Measurements from ENCODE around the gene STK32C.

Gene STK32C

GRCh38 chr10:132213917-132214316 is 93.8 kb downstream of the STK32C start:
- Histone ChIP-seq H3K4me1 (ENCODE audit: control insufficient read depth, insufficient read depth, low read length, unreplicated experiment) (no peaks in the 10 kb centered on the region), H3K36me3 (ENCODE audit: insufficient read depth, low read length) (no peaks in the 10 kb centered on the region), H3K79me2 (ENCODE audit: control insufficient read depth, insufficient read depth, low read length, unreplicated experiment) (no peaks in the 10 kb centered on the region), H3K27me3 (ENCODE audit: insufficient read depth, low read length) (no peaks in the 10 kb centered on the region), H3K27ac (ENCODE audit: low read depth, low read length) (no peak overlapping the region), H3K4me3 (ENCODE audit: low read depth, low read length) (no peak overlapping the region), H2AFZ (ENCODE audit: low read length, unreplicated experiment) (no peak overlapping the region)

GRCh38 chr10:132212816-132213215 is 94.9 kb downstream of the STK32C start:
- H3K27me3 ChIP-seq (ENCODE audit: insufficient read depth, low read length) = no peaks in the 10 kb centered on the region
- no peaks in the 10 kb centered on the region for H3K36me3 ChIP-seq (ENCODE audit: insufficient read depth, low read length)
- no peaks in the 10 kb centered on the region for H3K79me2 ChIP-seq (ENCODE audit: control insufficient read depth, insufficient read depth, low read length, unreplicated experiment)
- no peak overlapping the region for H3K27ac ChIP-seq (ENCODE audit: low read depth, low read length)
- H3K4me1 ChIP-seq (ENCODE audit: control insufficient read depth, insufficient read depth, low read length, unreplicated experiment) = peaks cover 5% of the 10 kb centered on the region
- no peak overlapping the region for H2AFZ ChIP-seq (ENCODE audit: low read length, unreplicated experiment)
- H3K4me3 ChIP-seq (ENCODE audit: low read depth, low read length) = no peak overlapping the region

DNA sequence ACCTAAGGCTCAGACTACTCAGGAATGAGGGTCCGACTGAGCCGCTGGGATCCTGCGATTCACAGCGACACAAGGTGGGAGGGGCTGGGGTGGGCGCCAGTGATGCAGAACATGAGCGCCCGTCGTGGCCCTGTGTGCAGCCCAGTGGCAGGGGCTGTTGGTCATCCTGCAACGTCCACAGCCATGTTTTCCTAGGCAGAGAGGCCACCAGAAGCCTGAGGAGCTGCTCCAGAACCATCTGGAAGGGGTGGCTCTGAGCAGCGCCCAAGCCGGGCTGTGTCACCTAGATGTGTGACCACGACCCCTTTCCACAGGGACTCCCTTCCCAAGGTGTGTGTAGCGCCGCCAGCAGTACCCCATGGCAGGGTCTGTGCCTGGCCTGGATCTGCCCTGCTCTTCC is 96.5 kb downstream of the STK32C start:
- Histone ChIP-seq H3K4me3 (ENCODE audit: low read depth, low read length) (no peak overlapping the region), H2AFZ (ENCODE audit: low read length, unreplicated experiment) (no peak overlapping the region), H3K79me2 (ENCODE audit: control insufficient read depth, insufficient read depth, low read length, unreplicated experiment) (no peaks in the 10 kb centered on the region), H3K4me1 (ENCODE audit: control insufficient read depth, insufficient read depth, low read length, unreplicated experiment) (peaks cover 5% of the 10 kb centered on the region), H3K27ac (ENCODE audit: low read depth, low read length) (no peak overlapping the region), H3K27me3 (ENCODE audit: insufficient read depth, low read length) (no peaks in the 10 kb centered on the region), H3K36me3 (ENCODE audit: insufficient read depth, low read length) (no peaks in the 10 kb centered on the region)

DNA sequence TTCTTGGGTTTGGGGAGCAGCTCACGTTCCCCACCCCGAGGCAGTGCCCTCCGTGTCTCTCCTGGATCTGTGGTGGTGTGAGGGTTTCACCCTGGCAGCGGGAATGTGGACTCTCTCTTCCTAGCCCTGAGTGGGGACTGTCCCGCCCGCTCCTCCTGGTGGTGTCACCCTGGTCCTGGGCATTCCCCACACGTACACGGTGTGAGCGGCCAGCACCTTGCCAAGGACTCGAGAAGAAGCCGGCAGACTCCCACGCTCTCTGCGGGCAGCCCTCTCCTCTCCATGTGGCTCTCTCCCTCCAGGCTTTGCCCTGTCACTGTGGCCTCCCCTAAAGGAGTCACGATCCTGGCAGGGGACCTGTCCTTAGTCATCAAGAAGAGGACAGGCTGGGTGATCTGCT is 97.0 kb downstream of the STK32C start:
- H3K4me3 ChIP-seq (ENCODE audit: low read depth, low read length) = no peak overlapping the region
- no peak overlapping the region for H3K27ac ChIP-seq (ENCODE audit: low read depth, low read length)
- no peaks in the 10 kb centered on the region for H3K79me2 ChIP-seq (ENCODE audit: control insufficient read depth, insufficient read depth, low read length, unreplicated experiment)
- no peaks in the 10 kb centered on the region for H3K36me3 ChIP-seq (ENCODE audit: insufficient read depth, low read length)
- no peak overlapping the region for H2AFZ ChIP-seq (ENCODE audit: low read length, unreplicated experiment)
- no peaks in the 10 kb centered on the region for H3K27me3 ChIP-seq (ENCODE audit: insufficient read depth, low read length)
- H3K4me1 ChIP-seq (ENCODE audit: control insufficient read depth, insufficient read depth, low read length, unreplicated experiment) = peaks cover 5% of the 10 kb centered on the region

- Histone ChIP-seq H3K27me3 (ENCODE audit: insufficient read depth, low read length) (no peaks in the 10 kb centered on the region), H3K27ac (ENCODE audit: low read depth, low read length) (no peak overlapping the region), H3K4me3 (ENCODE audit: low read depth, low read length) (no peak overlapping the region), H2AFZ (ENCODE audit: low read length, unreplicated experiment) (no peak overlapping the region), H3K36me3 (ENCODE audit: insufficient read depth, low read length) (no peaks in the 10 kb centered on the region), H3K79me2 (ENCODE audit: control insufficient read depth, insufficient read depth, low read length, unreplicated experiment) (no peaks in the 10 kb centered on the region), H3K4me1 (ENCODE audit: control insufficient read depth, insufficient read depth, low read length, unreplicated experiment) (peaks cover 5% of the 10 kb centered on the region)
Measured at GRCh38 chr10:132209978-132210530, 97.7 kb downstream of the STK32C start.

GRCh38 chr10:132209130-132209529 is 98.6 kb downstream of the STK32C start:
- Histone ChIP-seq H3K27ac (ENCODE audit: low read depth, low read length) (no peak overlapping the region), H3K36me3 (ENCODE audit: insufficient read depth, low read length) (no peaks in the 10 kb centered on the region), H3K4me1 (ENCODE audit: control insufficient read depth, insufficient read depth, low read length, unreplicated experiment) (peaks cover 5% of the 10 kb centered on the region), H2AFZ (ENCODE audit: low read length, unreplicated experiment) (no peak overlapping the region), H3K4me3 (ENCODE audit: low read depth, low read length) (no peak overlapping the region), H3K27me3 (ENCODE audit: insufficient read depth, low read length) (no peaks in the 10 kb centered on the region), H3K79me2 (ENCODE audit: control insufficient read depth, insufficient read depth, low read length, unreplicated experiment) (no peaks in the 10 kb centered on the region)

GRCh38 chr10:132208462-132209050 is 99.2 kb downstream of the STK32C start:
- Histone ChIP-seq H3K79me2 (ENCODE audit: control insufficient read depth, insufficient read depth, low read length, unreplicated experiment) (no peaks in the 10 kb centered on the region), H3K27me3 (ENCODE audit: insufficient read depth, low read length) (no peaks in the 10 kb centered on the region), H3K36me3 (ENCODE audit: insufficient read depth, low read length) (no peaks in the 10 kb centered on the region), H3K4me3 (ENCODE audit: low read depth, low read length) (no peak overlapping the region), H3K27ac (ENCODE audit: low read depth, low read length) (no peak overlapping the region), H3K4me1 (ENCODE audit: control insufficient read depth, insufficient read depth, low read length, unreplicated experiment) (peaks cover 5% of the 10 kb centered on the region), H2AFZ (ENCODE audit: low read length, unreplicated experiment) (no peak overlapping the region)

- no peak overlapping the region for H2AFZ ChIP-seq (ENCODE audit: low read length, unreplicated experiment)
- no peak overlapping the region for H3K4me3 ChIP-seq (ENCODE audit: low read depth, low read length)
- H3K27ac ChIP-seq (ENCODE audit: low read depth, low read length) = no peak overlapping the region
- H3K36me3 ChIP-seq (ENCODE audit: insufficient read depth, low read length) = no peaks in the 10 kb centered on the region
- no peaks in the 10 kb centered on the region for H3K27me3 ChIP-seq (ENCODE audit: insufficient read depth, low read length)
- H3K4me1 ChIP-seq (ENCODE audit: control insufficient read depth, insufficient read depth, low read length, unreplicated experiment) = peaks cover 5% of the 10 kb centered on the region
- H3K79me2 ChIP-seq (ENCODE audit: control insufficient read depth, insufficient read depth, low read length, unreplicated experiment) = no peaks in the 10 kb centered on the region
Measured at GRCh38 chr10:132207536-132208461, 100.0 kb downstream of the STK32C start.

- Histone ChIP-seq H3K27me3 (ENCODE audit: insufficient read depth, low read length) (no peaks in the 10 kb centered on the region), H2AFZ (ENCODE audit: low read length, unreplicated experiment) (no peak overlapping the region), H3K79me2 (ENCODE audit: control insufficient read depth, insufficient read depth, low read length, unreplicated experiment) (no peaks in the 10 kb centered on the region), H3K4me1 (ENCODE audit: control insufficient read depth, insufficient read depth, low read length, unreplicated experiment) (peaks cover 5% of the 10 kb centered on the region), H3K36me3 (ENCODE audit: insufficient read depth, low read length) (no peaks in the 10 kb centered on the region), H3K27ac (ENCODE audit: low read depth, low read length) (no peak overlapping the region), H3K4me3 (ENCODE audit: low read depth, low read length) (no peak overlapping the region)
Measured at GRCh38 chr10:132206806-132207535, 100.8 kb downstream of the STK32C start.

DNA sequence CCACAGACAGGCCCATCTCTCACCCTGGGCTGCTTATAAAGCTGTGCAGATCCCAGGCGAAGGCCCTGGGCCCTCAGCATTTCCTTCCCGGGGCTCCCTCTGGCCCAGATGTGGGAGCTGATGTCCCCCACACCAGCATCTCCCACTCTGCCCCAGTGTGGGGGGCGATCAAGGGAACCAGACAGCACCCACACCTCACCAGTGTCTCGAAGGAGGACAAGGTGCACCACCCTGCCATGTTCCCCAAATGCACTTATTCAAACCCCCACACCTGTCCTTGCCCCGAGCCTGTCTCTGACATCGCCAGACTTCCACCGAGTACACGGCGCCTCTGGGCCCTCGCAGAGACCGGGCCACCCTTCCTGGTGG is 101.4 kb downstream of the STK32C start:
- Histone ChIP-seq H3K36me3 (ENCODE audit: insufficient read depth, low read length) (no peaks in the 10 kb centered on the region), H3K27ac (ENCODE audit: low read depth, low read length) (no peak overlapping the region), H3K79me2 (ENCODE audit: control insufficient read depth, insufficient read depth, low read length, unreplicated experiment) (no peaks in the 10 kb centered on the region), H3K4me1 (ENCODE audit: control insufficient read depth, insufficient read depth, low read length, unreplicated experiment) (peaks cover 5% of the 10 kb centered on the region), H3K27me3 (ENCODE audit: insufficient read depth, low read length) (no peaks in the 10 kb centered on the region), H2AFZ (ENCODE audit: low read length, unreplicated experiment) (no peak overlapping the region), H3K4me3 (ENCODE audit: low read depth, low read length) (no peak overlapping the region)

Measured in ACC112 (cell line).